Omental fat pad (tissue), 4 donors: ENCODE measurements around the gene DCTN2. TPM values are rescaled to one million over a fixed set of nuclear protein-coding genes. Genes with fewer than 3 reads are reported as not detected.

Experiments
- ATAC-seq: fragments of 150-250 bp; one replicate; pipeline ENCODE4 v1.9.1; 2016; ENCODE audit warnings: mild to moderate bottlenecking, moderate library complexity; ENCODE audit not compliant: low FRiP score
- DNase-seq: peaks from one replicate; pipeline ENCODE4 v3.0.0-alpha.2; 2019; ENCODE audit warnings: low spot score
- CTCF ChIP-seq, 3 donors: fragments of 450-650 bp; IDR thresholded peaks; one replicate each; pipeline ENCODE4 v1.5.1; 2016 to 2017; ENCODE audit warnings: antibody characterized with exemption in 3 of 3, mild to moderate bottlenecking in 3 of 3, moderate library complexity in 2 of 3
- small RNA-seq: library from RNA; depleted of rRNA; stranded (forward); fragments of <200 nt; gene quantifications from one replicate; pipeline ENCODE3, GENCODE V24; 2016
- total RNA-seq, 4 donors: library from RNA; depleted of rRNA; stranded (reverse); fragments of >200 nt; gene quantifications; one replicate each; pipeline ENCODE4 v1.1.0, GENCODE V29; 2016

DCTN2 gene
- total RNA-seq, 4 donors from 2014 or later: 96.0 to 134 (median 123) TPM

GRCh38 chr12:57481671-57482070 lies 65.3 kb downstream of the DCTN2 start:
- ATAC-seq: no peak
- TF ChIP-seq CTCF (IDR thresholded peaks at IDR 0.05): no peak
- no peak for DNase-seq

Small RNA genes within 50 kb of the gene (small RNA-seq; reads per million reads assigned to genes)
- gene MIR616: not detected

Other genes with a start within 250 kb of the DCTN2 start
- gene R3HDM2, start 116.1 kb downstream of the DCTN2 start, total RNA-seq: 10 to 100 TPM; 24.2 to 47.3 (median 26.7) TPM
- not detected for gene INHBC, start 112.4 kb downstream of the DCTN2 start, total RNA-seq
- under 1 TPM in 1 of 4 donors, not detected in 3; 0.25 TPM for gene INHBE, start 91.9 kb downstream of the DCTN2 start, total RNA-seq
- under 1 TPM in 3 of 4 donors, not detected in 1; 0.09 to 0.60 (median 0.19) TPM for gene GLI1, start 87.4 kb downstream of the DCTN2 start, total RNA-seq
- gene ARHGAP9, start 67.3 kb downstream of the DCTN2 start, total RNA-seq: 10 to 100 TPM; 13.8 to 85.6 (median 29.8) TPM
- gene MARS1, start 59.1 kb downstream of the DCTN2 start, total RNA-seq: 100 to 1,000 TPM in 1 of 4 donors, 10 to 100 TPM in 3; 53.5 to 108 (median 58.4) TPM
- 10 to 100 TPM; 31.5 to 66.6 (median 35.5) TPM for gene DDIT3, start 26.7 kb downstream of the DCTN2 start, total RNA-seq
- 10 to 100 TPM; 11.8 to 40.2 (median 15.2) TPM for gene MBD6, start 24.4 kb downstream of the DCTN2 start, total RNA-seq
- gene KIF5A, start 2.9 kb upstream of the DCTN2 start, total RNA-seq: under 1 TPM in 2 of 4 donors, not detected in 2; 0.09 to 0.13 TPM
- gene PIP4K2C, start 44.0 kb upstream of the DCTN2 start, total RNA-seq: 10 to 100 TPM; 16.9 to 21.3 (median 17.6) TPM
- gene DTX3, start 57.6 kb upstream of the DCTN2 start, total RNA-seq: 10 to 100 TPM in 3 of 4 donors, 1 to 10 TPM in 1; 8.0 to 21.7 (median 13.3) TPM
- gene ARHGEF25, start 64.2 kb upstream of the DCTN2 start, total RNA-seq: 10 to 100 TPM; 14.7 to 28.8 (median 20.0) TPM
- gene B4GALNT1, start 86.0 kb upstream of the DCTN2 start, total RNA-seq: 1 to 10 TPM in 2 of 4 donors, under 1 TPM in 2; 0.36 to 3.0 (median 1.0) TPM
- gene OS9, start 146.9 kb upstream of the DCTN2 start, total RNA-seq: 100 to 1,000 TPM; 259 to 325 (median 286) TPM
- 1 to 10 TPM; 1.2 to 7.1 (median 1.9) TPM for gene AGAP2, start 191.6 kb upstream of the DCTN2 start, total RNA-seq
- gene TSPAN31, start 197.8 kb upstream of the DCTN2 start, total RNA-seq: 10 to 100 TPM; 41.8 to 70.7 (median 65.7) TPM
- gene CDK4, start 205.1 kb upstream of the DCTN2 start, total RNA-seq: 10 to 100 TPM; 81.9 to 96.2 (median 89.0) TPM
- 1 to 10 TPM; 2.4 to 8.7 (median 5.1) TPM for gene MARCHF9, start 207.9 kb upstream of the DCTN2 start, total RNA-seq
- gene CYP27B1, start 219.9 kb upstream of the DCTN2 start, total RNA-seq: 1 to 10 TPM in 2 of 4 donors, under 1 TPM in 1, not detected in 1; 0.19 to 5.6 (median 2.8) TPM
- gene METTL1, start 224.9 kb upstream of the DCTN2 start, total RNA-seq: 10 to 100 TPM; 11.2 to 39.3 (median 15.2) TPM
- gene EEF1AKMT3, start 225.4 kb upstream of the DCTN2 start, total RNA-seq: 10 to 100 TPM in 1 of 4 donors, 1 to 10 TPM in 3; 6.1 to 10.9 (median 9.3) TPM
- gene TSFM, start 235.6 kb upstream of the DCTN2 start, total RNA-seq: 10 to 100 TPM; 20.2 to 36.6 (median 25.6) TPM